ENCODE results near the gene IGFALS. TPM values are rescaled to one million over a fixed set of nuclear protein-coding genes. Genes with fewer than 3 reads are reported as not detected.

IGFALS gene
- total and polyA plus RNA-seq, 11 donors, result 0.12 to 0.38 (median 0.23) TPM; not detected in 8

GRCh38 chr16:1766701-1767100 is 26.8 kb downstream of the IGFALS start:
- H3K4me1 ChIP-seq, result peaks cover 2 to 17% (median 12%) of the 10 kb centered on the region in 12 donors
- no peak for TF ChIP-seq POLR2A (IDR thresholded peaks at IDR 0.05)
- no peak for TF ChIP-seq CTCF (IDR thresholded peaks at IDR 0.05)
- DNase-seq, result no peak
- H3K4me3 ChIP-seq, result no peak overlapping the region
- no peaks in the 10 kb centered on the region for H3K9me3 ChIP-seq
- no peak overlapping the region for H3K27ac ChIP-seq
- H3K27me3 ChIP-seq, result no peaks in the 10 kb centered on the region
- 91 to 94% (median 92%) methylated on average over 3 to 18 of the region's 18 CpGs; no CpG with 5 or more reads in 1 of the 4 donors for WGBS, 4 donors
- intact Hi-C loops (cut with DNase I), result no loop called here
- peaks cover 0 to 78% (median 68%) of the 10 kb centered on the region in 9 donors for H3K36me3 ChIP-seq
- no peak for ATAC-seq

GRCh38 chr16:1766231-1766630 is 27.3 kb downstream of the IGFALS start:
- WGBS, 4 donors, result 93 to 94% (median 93%) methylated on average over 13 to 19 of the region's 19 CpGs
- TF ChIP-seq POLR2A (IDR thresholded peaks at IDR 0.05), result no peak
- no peak for TF ChIP-seq CTCF (IDR thresholded peaks at IDR 0.05)
- H3K4me3 ChIP-seq, result no peak overlapping the region
- H3K27ac ChIP-seq, result no peak overlapping the region
- no peaks in the 10 kb centered on the region for H3K9me3 ChIP-seq
- H3K27me3 ChIP-seq, result no peaks in the 10 kb centered on the region
- peaks cover 0 to 83% (median 70%) of the 10 kb centered on the region in 9 donors for H3K36me3 ChIP-seq
- H3K4me1 ChIP-seq, result peaks cover 2 to 15% (median 11%) of the 10 kb centered on the region in 12 donors
- intact Hi-C loops (cut with DNase I), result no loop called here
- no peak for DNase-seq
- ATAC-seq, result no peak

- Histone ChIP-seq H3K36me3 (peaks cover 0 to 87% (median 74%) of the 10 kb centered on the region in 9 donors), H3K27me3 (no peaks in the 10 kb centered on the region), H3K27ac (no peak overlapping the region), H3K4me3 (no peak overlapping the region), H3K9me3 (no peaks in the 10 kb centered on the region), H3K4me1 (peaks cover 2 to 14% (median 11%) of the 10 kb centered on the region in 12 donors)
- ATAC-seq (no peak), DNase-seq (no peak)
- 91 to 99% (median 94%) methylated on average over 10 to 22 of the region's 22 CpGs for WGBS, 4 donors
- TF ChIP-seq CTCF (IDR thresholded peaks at IDR 0.05) (no peak), POLR2A (IDR thresholded peaks at IDR 0.05) (no peak)
- intact Hi-C loops (cut with DNase I), result no loop called here
Observed at GRCh38 chr16:1765826-1766225, 27.7 kb downstream of the IGFALS start.

- ATAC-seq, result no peak
- no peaks in the 10 kb centered on the region for H3K27me3 ChIP-seq
- no peak for TF ChIP-seq CTCF (IDR thresholded peaks at IDR 0.05)
- TF ChIP-seq POLR2A (IDR thresholded peaks at IDR 0.05), result no peak
- WGBS, 4 donors, result 93 to 94% (median 93%) methylated on average over 12 to 21 of the region's 21 CpGs
- peaks cover 0 to 5% (median 2%) of the 10 kb centered on the region in 12 donors for H3K4me1 ChIP-seq
- H3K4me3 ChIP-seq, result no peak overlapping the region
- H3K36me3 ChIP-seq, result peaks cover 0 to 95% (median 82%) of the 10 kb centered on the region in 9 donors
- no peaks in the 10 kb centered on the region for H3K9me3 ChIP-seq
- H3K27ac ChIP-seq, result no peak overlapping the region
- intact Hi-C loops (cut with DNase I), result no loop called here
- DNase-seq, result no peak
Observed at GRCh38 chr16:1764971-1765370, 28.5 kb downstream of the IGFALS start.

All from heart left ventricle (tissue), 16 donors.